Right lobe of liver (tissue), 4 donors: ENCODE measurements around the gene TWIST2.

Experiments used
- POLR2A ChIP-seq: fragments of 450-650 bp; IDR thresholded peaks from one replicate; pipeline ENCODE4 v1.6.1; 2017; ENCODE audit warnings: antibody characterized with exemption, mild to moderate bottlenecking
- TF ChIP-seq, protein P1 (sequence below), 4 donors: fragments of 200-600 bp in 3 of 4; fragments of 450-650 bp in 1 of 4; IDR thresholded peaks; one replicate each; pipeline versions ENCODE4 v1.5.1 to v1.8.0; 2016 to 2022; ENCODE audit warnings: antibody characterized with exemption in 4 of 4, mild to moderate bottlenecking in 2 of 4
- donor health status: DM: no; HTN: no; CAD: no.
- donor health status: DM: no; HTN: no; CAD: no.
- donor health status: DM: no; HTN: yes; CAD: no.

DNA sequence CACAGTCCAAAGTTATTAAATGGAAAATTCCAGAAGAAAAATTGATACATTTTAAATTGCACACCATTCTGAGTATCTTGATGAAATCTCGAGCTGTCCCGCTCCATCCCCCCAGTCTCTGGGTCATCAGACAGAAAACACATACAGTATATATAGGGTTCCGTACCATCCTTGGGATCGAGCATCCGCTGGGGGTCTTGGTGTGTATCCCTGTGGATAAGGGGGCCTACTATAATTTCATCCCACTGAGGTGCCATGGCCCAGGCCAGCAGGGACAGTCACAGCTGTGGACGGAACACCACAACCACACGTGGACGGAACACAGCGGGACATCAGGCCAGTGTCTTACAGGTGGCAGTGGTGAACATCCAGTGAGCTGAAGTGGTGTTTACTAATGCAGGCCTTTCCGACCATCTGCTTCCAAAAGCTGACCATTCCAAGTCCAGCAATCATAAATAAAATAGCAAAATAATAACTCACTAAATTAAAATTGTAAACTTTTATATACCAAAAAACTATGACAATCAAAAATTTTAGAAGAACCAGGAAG is 14.0 kb downstream of the TWIST2 start:
- TF ChIP-seq, protein P1, sequence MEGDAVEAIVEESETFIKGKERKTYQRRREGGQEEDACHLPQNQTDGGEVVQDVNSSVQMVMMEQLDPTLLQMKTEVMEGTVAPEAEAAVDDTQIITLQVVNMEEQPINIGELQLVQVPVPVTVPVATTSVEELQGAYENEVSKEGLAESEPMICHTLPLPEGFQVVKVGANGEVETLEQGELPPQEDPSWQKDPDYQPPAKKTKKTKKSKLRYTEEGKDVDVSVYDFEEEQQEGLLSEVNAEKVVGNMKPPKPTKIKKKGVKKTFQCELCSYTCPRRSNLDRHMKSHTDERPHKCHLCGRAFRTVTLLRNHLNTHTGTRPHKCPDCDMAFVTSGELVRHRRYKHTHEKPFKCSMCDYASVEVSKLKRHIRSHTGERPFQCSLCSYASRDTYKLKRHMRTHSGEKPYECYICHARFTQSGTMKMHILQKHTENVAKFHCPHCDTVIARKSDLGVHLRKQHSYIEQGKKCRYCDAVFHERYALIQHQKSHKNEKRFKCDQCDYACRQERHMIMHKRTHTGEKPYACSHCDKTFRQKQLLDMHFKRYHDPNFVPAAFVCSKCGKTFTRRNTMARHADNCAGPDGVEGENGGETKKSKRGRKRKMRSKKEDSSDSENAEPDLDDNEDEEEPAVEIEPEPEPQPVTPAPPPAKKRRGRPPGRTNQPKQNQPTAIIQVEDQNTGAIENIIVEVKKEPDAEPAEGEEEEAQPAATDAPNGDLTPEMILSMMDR (IDR thresholded peaks at IDR 0.05): no peak
- TF ChIP-seq POLR2A: no peak
